PC-3 (cell line): ENCODE measurements around the gene TMEM117.

Experiments used
- EZH2 ChIP-seq: fragments of 300-600 bp; sonication (generic); IDR thresholded peaks from one replicate; pipeline ENCODE4 v1.6.1; 2017; ENCODE audit warnings: antibody characterized with exemption, mild to moderate bottlenecking, low read length; ENCODE audit not compliant: unreplicated experiment
- EZH2phosphoT487 ChIP-seq: fragments of 300-600 bp; sonication (generic); IDR thresholded peaks from 2 replicates; pipeline ENCODE4 v1.6.1; 2018; ENCODE audit warnings: mild to moderate bottlenecking, antibody characterized with exemption, low read length, borderline replicate concordance

- TF ChIP-seq EZH2phosphoT487 = no peak
- TF ChIP-seq EZH2 = no peak
Measured at GRCh38 chr12:44235674-44236073, 399.8 kb downstream of the TMEM117 start.
